ENCODE data around the gene JMJD8.

The JMJD8 gene

GRCh38 chr16:678858-679813 is 5.0 kb downstream of the JMJD8 start:
- TF ChIP-seq TAF1 (IDR thresholded peaks at IDR 0.05; ENCODE audit: borderline replicate concordance, insufficient read depth, low read length) (no peak), FOXP2 (optimal IDR thresholded peaks at IDR 0.05; ENCODE audit: borderline replicate concordance, extremely low read depth, extremely low read length, insufficient read depth) (no peak), POLR2AphosphoS5 (IDR thresholded peaks at IDR 0.05; ENCODE audit: low read depth, low read length) (no peak; the same call in 1 of the 2 replicates), SIN3A (IDR thresholded peaks at IDR 0.05; ENCODE audit: borderline replicate concordance, insufficient read depth, low read length) (no peak), REST (IDR thresholded peaks at IDR 0.05; ENCODE audit: insufficient read depth in 1 of 2, low read depth in 2 of 2, low read length in 2 of 2) (no peak)

GRCh38 chr16:678209-678857 is 5.8 kb downstream of the JMJD8 start:
- TF ChIP-seq POLR2AphosphoS5 (IDR thresholded peaks at IDR 0.05; ENCODE audit: low read depth, low read length) (no peak), TAF1 (IDR thresholded peaks at IDR 0.05; ENCODE audit: borderline replicate concordance, insufficient read depth, low read length) (no peak), REST (IDR thresholded peaks at IDR 0.05; ENCODE audit: insufficient read depth in 1 of 2, low read depth in 2 of 2, low read length in 2 of 2) (no peak), SIN3A (IDR thresholded peaks at IDR 0.05; ENCODE audit: borderline replicate concordance, insufficient read depth, low read length) (no peak), FOXP2 (optimal IDR thresholded peaks at IDR 0.05; ENCODE audit: borderline replicate concordance, extremely low read depth, extremely low read length, insufficient read depth) (no peak)

GRCh38 chr16:677316-678190 is 6.6 kb downstream of the JMJD8 start:
- TF ChIP-seq REST (IDR thresholded peaks at IDR 0.05; ENCODE audit: insufficient read depth in 1 of 2, low read depth in 2 of 2, low read length in 2 of 2) (no peak), TAF1 (IDR thresholded peaks at IDR 0.05; ENCODE audit: borderline replicate concordance, insufficient read depth, low read length) (no peak), FOXP2 (optimal IDR thresholded peaks at IDR 0.05; ENCODE audit: borderline replicate concordance, extremely low read depth, extremely low read length, insufficient read depth) (no peak), SIN3A (IDR thresholded peaks at IDR 0.05; ENCODE audit: borderline replicate concordance, insufficient read depth, low read length) (no peak), POLR2AphosphoS5 (IDR thresholded peaks at IDR 0.05; ENCODE audit: low read depth, low read length) (no peak)

GRCh38 chr16:676913-677312 is 7.2 kb downstream of the JMJD8 start:
- TF ChIP-seq FOXP2 (optimal IDR thresholded peaks at IDR 0.05; ENCODE audit: borderline replicate concordance, extremely low read depth, extremely low read length, insufficient read depth) (no peak), SIN3A (IDR thresholded peaks at IDR 0.05; ENCODE audit: borderline replicate concordance, insufficient read depth, low read length) (no peak), POLR2AphosphoS5 (IDR thresholded peaks at IDR 0.05; ENCODE audit: low read depth, low read length) (no peak), REST (IDR thresholded peaks at IDR 0.05; ENCODE audit: insufficient read depth in 1 of 2, low read depth in 2 of 2, low read length in 2 of 2) (no peak), TAF1 (IDR thresholded peaks at IDR 0.05; ENCODE audit: borderline replicate concordance, insufficient read depth, low read length) (no peak)

Data from PFSK-1 (cell line).